H1 (cell line): Measurements from ENCODE around the gene CTLA4.

Experiments used
- CEBPB ChIP-seq: IDR thresholded peaks from 2 replicates; pipeline ENCODE4 v1.6.1; 2012; ENCODE audit warnings: low read depth, low read length
- CTCF ChIP-seq, 3 experiments: IDR thresholded peaks; 1 replicate in 2 of 3; 2 replicates in 1 of 3; pipeline versions ENCODE4 v1.5.1 to v1.6.1; 2011; ENCODE audit warnings: low read length in 3 of 3, mild to moderate bottlenecking in 3 of 3, inconsistent platforms in 2 of 3, low read depth in 1 of 3, moderate library complexity in 1 of 3; ENCODE audit not compliant: insufficient read depth in 1 of 3; ENCODE audit errors: control extremely low read depth in 1 of 3
- POLR2A ChIP-seq, 2 experiments: IDR thresholded peaks; 1 replicate in 1 of 2; 2 replicates in 1 of 2; pipeline ENCODE4 v1.6.1; 2011; ENCODE audit warnings: low read depth in 2 of 2, low read length in 2 of 2, mild to moderate bottlenecking in 2 of 2; ENCODE audit errors: control extremely low read depth in 1 of 2

DNA sequence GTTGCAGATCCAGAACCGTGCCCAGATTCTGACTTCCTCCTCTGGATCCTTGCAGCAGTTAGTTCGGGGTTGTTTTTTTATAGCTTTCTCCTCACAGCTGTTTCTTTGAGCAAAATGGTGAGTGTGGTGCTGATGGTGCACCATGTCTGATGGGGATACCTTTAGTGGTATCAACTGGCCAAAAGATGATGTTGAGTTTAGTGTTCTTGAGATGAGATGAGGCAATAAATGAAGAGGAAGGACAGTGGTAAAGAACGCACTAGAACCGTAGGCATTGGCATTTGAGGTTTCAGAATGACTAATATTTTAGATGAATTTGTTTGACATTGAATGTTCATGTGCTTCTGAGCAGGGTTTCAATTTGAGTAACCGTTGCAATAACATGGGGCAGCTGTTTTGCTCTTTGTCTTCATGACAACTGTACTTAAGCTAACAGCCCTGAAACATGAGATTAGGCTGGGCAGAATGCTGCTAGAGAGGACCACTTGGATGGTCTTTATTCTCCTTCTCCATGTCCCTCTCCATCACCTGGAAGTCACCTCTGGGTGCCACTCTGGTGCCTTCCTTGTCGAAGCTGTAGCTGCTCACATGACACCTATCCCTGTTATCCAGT, 3.9 kb downstream of the CTLA4 start:
- TF ChIP-seq CTCF (IDR thresholded peaks at IDR 0.05; ENCODE audit: control extremely low read depth in 1 of 3, insufficient read depth in 1 of 3, low read depth in 1 of 3, low read length in 3 of 3) (no peak), POLR2A (IDR thresholded peaks at IDR 0.05; ENCODE audit: control extremely low read depth in 1 of 2, low read depth in 2 of 2, low read length in 2 of 2) (no peak), CEBPB (no peak)
